HG02759 (cell line): ENCODE results near the gene EPB41L4B.

ENCODE experiments used
- ATAC-seq: cut with Tn5 transposase; IDR thresholded peaks from one replicate; pipeline ENCODE4 v1.9.1; 2021; ENCODE audit warnings: mild to moderate bottlenecking, moderate library complexity; ENCODE audit not compliant: unreplicated experiment

EPB41L4B gene

GRCh38 chr9:109167716-109168115 is 153.1 kb downstream of the EPB41L4B start:
- ATAC-seq = no peak

- no peak for ATAC-seq
Observed at GRCh38 chr9:109166771-109167601, 153.9 kb downstream of the EPB41L4B start, which contains the start of gene FRRS1L. FRRS1L (minus strand) TSS chr9:109167249; CDS start chr9:109167138, 111 bp downstream.

GRCh38 chr9:109166171-109166770 is 154.6 kb downstream of the EPB41L4B start:
- ATAC-seq = no peak

DNA sequence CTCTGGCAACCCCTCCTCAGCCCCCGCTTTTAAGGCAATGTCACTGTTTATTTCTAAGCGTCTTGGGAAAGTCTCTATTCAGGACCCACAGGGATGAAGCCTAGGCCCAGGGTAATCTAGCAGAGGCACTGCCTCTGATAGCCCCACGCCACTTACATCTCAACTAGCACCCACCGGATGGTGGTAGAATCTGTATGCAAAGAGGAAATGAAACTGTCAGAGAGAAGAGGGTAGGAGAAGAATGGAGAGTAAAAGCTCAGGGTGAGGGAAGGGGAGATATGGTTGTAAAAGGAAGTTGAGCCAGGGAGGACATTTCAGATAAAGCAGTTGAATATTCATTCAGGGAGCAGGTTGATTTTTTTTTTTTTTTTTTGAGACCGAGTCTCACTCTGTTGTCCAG is 156.8 kb downstream of the EPB41L4B start:
- ATAC-seq = peak; percentile 83

GRCh38 chr9:109163194-109163593 is 157.7 kb downstream of the EPB41L4B start:
- no peak for ATAC-seq

GRCh38 chr9:109162677-109163076 is 158.2 kb downstream of the EPB41L4B start:
- no peak for ATAC-seq

DNA sequence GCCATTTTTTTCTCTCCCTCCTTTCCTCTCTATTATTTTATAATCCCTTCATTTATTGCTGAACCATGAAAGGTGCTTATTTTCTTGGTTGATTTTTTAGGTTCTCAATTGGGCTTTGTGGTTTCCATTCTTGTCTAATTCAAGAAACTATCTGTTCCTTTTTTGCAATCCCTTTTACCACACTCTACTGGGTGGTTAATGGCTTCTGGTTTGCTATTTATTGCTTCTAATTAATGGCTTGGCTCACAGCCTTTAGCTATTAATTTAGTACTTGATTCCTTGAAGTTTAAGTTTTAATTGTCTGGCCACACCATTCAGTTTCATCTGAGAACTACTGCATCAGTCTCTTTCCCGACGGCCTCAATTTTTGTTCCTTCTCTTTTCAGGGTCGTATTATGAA is 159.4 kb downstream of the EPB41L4B start:
- ATAC-seq = no peak

DNA sequence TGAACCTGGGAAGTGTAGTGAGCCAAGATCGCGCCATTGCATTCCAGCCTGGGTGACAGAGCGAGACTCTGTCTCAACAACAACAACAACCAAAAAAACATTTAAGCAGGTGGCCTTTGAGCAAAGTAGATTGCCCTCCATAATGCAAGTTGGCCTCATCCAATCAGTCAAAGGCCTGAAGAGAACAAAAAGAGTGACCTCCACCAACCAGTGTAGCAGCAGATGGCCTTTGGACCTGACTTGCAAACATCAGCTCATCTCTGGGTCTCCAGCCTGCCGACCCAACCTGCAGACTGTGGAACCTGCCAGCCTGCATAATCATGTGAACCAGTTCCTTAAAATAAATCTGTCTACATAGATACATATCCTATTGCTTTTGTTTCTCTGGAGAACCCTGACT is 161.3 kb downstream of the EPB41L4B start:
- ATAC-seq = no peak

DNA sequence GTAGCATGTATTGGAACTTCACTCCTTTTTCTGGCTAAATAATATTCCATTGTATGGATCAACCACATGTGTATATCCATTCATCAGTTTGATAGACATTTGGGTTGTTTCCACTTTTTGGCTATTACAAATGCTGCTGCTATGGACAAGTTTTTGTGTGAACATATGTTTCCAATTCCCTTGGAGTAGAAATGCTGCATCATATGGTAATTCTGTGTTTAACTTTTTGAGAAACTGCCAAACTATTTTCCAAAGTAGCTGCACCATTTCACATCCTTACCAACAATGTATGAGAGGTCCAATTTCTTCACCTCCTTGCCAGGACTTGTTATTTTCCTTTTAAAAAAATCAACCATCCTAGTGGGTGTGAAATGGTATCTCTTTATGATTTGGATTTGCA is 162.2 kb downstream of the EPB41L4B start:
- ATAC-seq = no peak

DNA sequence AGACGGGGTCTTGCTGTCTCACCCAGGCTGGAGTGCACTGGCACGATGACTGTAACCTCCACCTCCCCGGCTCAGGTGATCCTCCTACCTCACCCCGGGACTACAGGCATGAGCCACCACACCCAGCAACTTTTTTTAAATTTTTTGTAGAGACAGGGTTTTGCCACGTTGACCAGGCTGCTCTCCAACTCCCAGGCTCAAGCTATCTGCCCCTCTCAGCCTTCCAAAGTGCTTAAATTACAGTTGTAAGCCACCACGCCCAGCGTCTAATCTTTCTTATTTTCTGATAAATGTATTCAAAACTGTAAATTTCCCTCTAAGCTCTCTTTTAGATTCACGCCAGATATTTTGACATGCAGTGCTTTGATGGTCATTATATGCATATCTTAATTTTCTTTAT is 164.2 kb downstream of the EPB41L4B start:
- no peak for ATAC-seq

DNA sequence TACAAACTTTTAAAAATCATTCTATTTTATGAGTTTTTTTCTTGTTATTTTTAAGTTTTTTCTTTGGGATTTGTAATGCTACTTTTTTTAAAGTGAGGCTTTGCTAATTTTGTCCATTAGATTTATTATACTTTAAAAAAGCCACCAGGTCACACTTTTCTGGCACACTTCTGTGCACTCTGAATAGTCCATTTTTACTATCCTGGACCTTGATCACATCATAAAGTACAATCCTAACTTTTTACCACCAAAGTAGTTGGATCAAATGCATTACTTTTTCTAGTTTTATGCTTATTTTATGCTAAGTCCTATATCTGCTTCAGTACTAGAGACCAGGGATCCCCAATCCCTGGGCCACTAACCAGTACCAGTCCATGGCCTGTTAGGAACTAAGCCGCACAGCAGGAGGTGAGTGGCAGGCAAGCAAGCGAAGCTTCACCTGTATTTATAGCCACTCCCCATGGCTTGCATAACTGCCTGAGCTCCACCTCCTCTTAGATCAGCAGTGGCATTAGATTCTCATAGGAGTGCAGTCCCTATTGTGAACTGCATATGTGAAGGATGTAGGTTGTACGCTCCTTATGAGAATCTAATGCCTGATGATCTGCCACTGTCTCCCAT is 169.8 kb downstream of the EPB41L4B start:
- no peak for ATAC-seq

- ATAC-seq = no peak
Observed at GRCh38 chr9:109149722-109150121, 171.1 kb downstream of the EPB41L4B start.

DNA sequence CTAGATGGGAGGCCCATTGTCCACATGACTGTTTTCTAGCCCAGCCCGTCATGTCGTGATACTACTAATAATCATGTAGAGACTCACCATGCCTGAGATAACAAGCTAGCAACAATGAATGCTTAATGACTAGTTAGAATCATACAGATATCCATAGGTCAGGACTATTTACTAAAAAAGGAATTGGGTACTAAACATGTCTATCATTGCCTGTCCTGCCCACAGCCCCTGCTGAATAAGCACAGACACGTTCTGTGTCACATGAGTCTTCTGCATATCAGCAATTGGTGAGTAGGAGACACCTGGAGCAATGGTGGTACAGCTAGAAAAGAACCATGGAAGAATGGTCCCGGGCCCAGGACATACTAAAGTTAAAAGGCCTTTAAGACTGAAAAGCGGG is 171.8 kb downstream of the EPB41L4B start:
- no peak for ATAC-seq

- no peak for ATAC-seq
Observed at GRCh38 chr9:109145051-109145450, 175.8 kb downstream of the EPB41L4B start.

DNA sequence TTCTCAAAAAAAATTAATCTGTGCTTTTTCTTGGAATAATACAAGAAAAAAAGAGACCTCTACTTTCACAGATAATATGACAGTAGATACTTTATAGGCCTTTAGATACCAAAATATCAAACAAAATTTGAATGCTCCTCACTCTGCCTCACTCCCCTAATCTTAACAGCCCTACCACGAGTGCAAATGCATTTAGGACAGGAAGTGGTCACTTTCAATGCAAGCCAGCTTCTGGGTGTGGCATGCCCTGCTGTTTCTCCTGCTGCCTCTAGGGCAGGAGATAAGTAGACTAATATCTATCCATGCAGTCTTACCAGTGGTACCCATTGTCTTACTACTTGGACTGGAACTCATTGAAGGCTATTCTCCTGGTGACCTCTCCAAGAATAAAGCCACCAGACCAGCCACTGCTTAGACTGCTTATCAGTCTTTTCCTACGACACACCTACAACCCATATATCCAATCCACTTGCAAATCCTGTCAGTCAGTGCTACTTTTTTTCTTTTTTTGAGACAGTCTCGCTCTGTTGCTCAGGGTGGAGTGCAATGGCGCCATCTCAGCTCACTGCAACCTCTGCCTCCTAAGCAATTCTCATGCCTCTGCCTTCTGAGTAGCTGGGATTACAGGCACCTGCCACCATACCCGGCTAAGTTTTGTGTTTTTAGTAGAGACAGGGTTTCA is 176.8 kb downstream of the EPB41L4B start:
- peak; percentile 99 for ATAC-seq

- ATAC-seq = no peak
Observed at GRCh38 chr9:109141375-109141774, 179.5 kb downstream of the EPB41L4B start.

- ATAC-seq = no peak
Observed at GRCh38 chr9:109139851-109140250, 181.0 kb downstream of the EPB41L4B start.

- ATAC-seq = no peak
Observed at GRCh38 chr9:109138421-109138820, 182.4 kb downstream of the EPB41L4B start.

DNA sequence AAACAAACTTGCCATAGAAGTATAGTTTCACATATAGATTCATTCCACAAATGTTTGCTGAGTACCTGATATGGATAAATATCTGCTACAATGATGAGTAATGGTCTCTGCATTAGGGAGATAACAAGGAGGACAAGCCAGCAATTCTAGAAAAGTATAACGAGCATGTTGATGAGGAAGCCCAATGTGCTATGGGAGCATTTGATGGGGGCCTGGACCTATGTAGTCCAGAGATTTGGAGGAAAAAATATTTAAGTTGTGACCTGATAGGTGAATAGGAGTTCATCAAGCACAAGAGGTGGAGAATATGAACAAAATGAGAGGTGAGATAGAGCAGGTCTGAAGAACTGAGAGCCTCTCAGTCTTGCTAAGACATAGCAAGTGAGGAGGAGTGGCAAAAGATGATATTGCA is 186.7 kb downstream of the EPB41L4B start:
- ATAC-seq = no peak

- ATAC-seq = no peak
Observed at GRCh38 chr9:109133533-109133932, 187.3 kb downstream of the EPB41L4B start.

DNA sequence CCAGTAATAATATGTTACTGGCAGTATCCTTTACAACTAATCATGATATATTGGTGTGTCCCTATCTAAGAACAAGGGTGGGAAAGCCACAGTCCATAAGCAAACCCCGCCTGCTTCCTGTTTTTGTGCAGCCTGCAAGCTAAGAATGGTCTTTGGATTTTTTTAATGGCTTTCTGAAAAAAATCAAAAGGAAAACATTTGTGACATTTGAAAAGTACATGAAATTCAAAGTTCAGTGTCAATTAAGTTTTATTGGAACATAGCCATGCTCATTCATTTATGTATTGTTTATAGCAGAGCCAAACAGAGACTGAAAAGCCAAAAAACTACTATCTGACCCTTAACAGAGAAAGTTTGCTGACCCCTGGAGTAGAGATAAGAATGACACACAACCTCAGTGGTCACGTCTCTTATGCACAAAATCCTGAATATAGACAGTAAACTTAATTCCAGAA is 188.3 kb downstream of the EPB41L4B start:
- ATAC-seq = no peak
